Upper lobe of right lung (tissue), 1 donor: ENCODE results near the gene FOSL2. TPM values are rescaled to one million over a fixed set of nuclear protein-coding genes. Genes with fewer than 3 reads are reported as not detected.

Experiments used
- ATAC-seq: fragments of 200-7000 bp; cut with Tn5 transposase; one replicate; pipeline ENCODE4 v1.9.1; 2020; ENCODE audit warnings: mild to moderate bottlenecking, moderate library complexity
- DNase-seq: peaks from one replicate; pipeline ENCODE4 v3.0.0-alpha.2; 2020
- H3K27ac ChIP-seq: fragments of 200-600 bp; one replicate; pipeline ENCODE4 v1.8.0; 2022
- H3K27me3 ChIP-seq: fragments of 200-600 bp; one replicate; pipeline ENCODE4 v1.8.0; 2022; ENCODE audit warnings: mild to moderate bottlenecking
- H3K36me3 ChIP-seq: fragments of 200-600 bp; one replicate; pipeline ENCODE4 v1.8.0; 2022
- H3K4me1 ChIP-seq: fragments of 200-600 bp; one replicate; pipeline ENCODE4 v1.8.0; 2022
- H3K4me3 ChIP-seq: fragments of 200-600 bp; one replicate; pipeline ENCODE4 v1.8.0; 2022; ENCODE audit warnings: mild to moderate bottlenecking
- H3K9me3 ChIP-seq: fragments of 200-600 bp; one replicate; pipeline ENCODE4 v1.8.0; 2022
- CTCF ChIP-seq: fragments of 200-600 bp; IDR thresholded peaks from one replicate; pipeline ENCODE4 v1.8.0; 2022; ENCODE audit warnings: antibody characterized with exemption
- intact Hi-C: fragments of 100-400 bp; cut with DNase I; formaldehyde crosslinking; loops from one replicate; pipeline ENCODE4 v1.11.0; 2022
- total RNA-seq: library from RNA; stranded (reverse); fragmentation: NEBNext Ultra II Directional; extraction: Animal tissue kit (Norgen Biotek cat#: 25700); gene quantifications from one replicate; pipeline ENCODE4 v1.2.1, GENCODE V29; 2021
- donor health status: DM: no; HTN: yes; CAD: no; lungs with severe emphysema.

The FOSL2 gene
- total RNA-seq, 1 donor from 2014 or later: 123 TPM

DNA sequence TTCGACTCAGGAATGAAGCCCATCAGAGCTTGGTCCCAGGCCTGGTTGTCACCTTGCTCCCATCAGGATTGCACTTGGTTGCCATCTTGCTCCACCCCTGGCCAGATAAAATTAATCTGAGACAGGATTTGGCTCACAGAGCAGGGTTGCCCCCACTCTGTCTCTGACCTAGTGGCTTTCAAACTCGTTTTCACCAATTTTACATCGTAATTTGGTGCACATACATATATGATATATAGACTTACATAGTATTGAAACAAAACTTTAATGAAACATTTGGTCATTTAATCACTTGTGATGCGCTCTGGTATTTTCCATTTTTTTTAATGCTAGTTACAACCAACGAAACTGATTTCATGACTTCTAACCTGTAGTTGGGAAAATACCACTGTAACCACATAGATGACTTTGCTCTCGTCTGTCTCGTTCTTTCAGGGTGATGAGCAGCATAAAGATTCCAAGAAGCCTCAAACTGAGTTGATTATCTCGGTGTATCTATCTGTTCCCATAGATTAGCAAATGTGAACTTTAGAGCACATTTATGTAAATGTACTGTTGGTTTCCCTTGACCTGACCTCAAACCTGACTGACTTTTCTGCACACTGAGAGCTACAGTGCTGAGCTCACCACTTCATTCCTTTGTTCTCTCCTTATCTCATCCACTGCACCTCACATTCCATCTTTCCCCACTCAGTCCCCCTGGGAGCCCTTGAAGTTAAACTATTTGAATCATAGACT lies 72.7 kb downstream of the FOSL2 start:
- Histone ChIP-seq H3K4me1 (peaks cover 3% of the 10 kb centered on the region), H3K27me3 (no peaks in the 10 kb centered on the region), H3K9me3 (no peaks in the 10 kb centered on the region), H3K27ac (no peak overlapping the region), H3K4me3 (no peak overlapping the region), H3K36me3 (no peaks in the 10 kb centered on the region)
- DNase-seq (no peak), ATAC-seq (peak; percentile 20)
- no peak for TF ChIP-seq CTCF
- intact Hi-C loops: no loop called here

Other genes starting within 250 kb of the FOSL2 start
- gene PLB1, start 103.2 kb downstream of the FOSL2 start, total RNA-seq: 4.2 TPM